Left kidney (tissue), 8 donors: Measurements from ENCODE around the gene CLEC4F. TPM values are rescaled to one million over a fixed set of nuclear protein-coding genes. Genes with fewer than 3 reads are reported as not detected.

Source experiments
- DNase-seq: peaks from one replicate; pipeline ENCODE4 v3.0.0-alpha.2; 2013
- long read RNA-seq, 8 donors: transcript quantifications; one replicate each; lab custom pipeline, GENCODE V29; 2026
- polyA plus RNA-seq: library from polyadenylated mRNA; unstranded; fragments of 120-200 nt; gene quantifications from one replicate; pipeline ENCODE4 v1.2.1, GENCODE V29; 2013; ENCODE audit not compliant: insufficient read length

The CLEC4F gene, protein sequence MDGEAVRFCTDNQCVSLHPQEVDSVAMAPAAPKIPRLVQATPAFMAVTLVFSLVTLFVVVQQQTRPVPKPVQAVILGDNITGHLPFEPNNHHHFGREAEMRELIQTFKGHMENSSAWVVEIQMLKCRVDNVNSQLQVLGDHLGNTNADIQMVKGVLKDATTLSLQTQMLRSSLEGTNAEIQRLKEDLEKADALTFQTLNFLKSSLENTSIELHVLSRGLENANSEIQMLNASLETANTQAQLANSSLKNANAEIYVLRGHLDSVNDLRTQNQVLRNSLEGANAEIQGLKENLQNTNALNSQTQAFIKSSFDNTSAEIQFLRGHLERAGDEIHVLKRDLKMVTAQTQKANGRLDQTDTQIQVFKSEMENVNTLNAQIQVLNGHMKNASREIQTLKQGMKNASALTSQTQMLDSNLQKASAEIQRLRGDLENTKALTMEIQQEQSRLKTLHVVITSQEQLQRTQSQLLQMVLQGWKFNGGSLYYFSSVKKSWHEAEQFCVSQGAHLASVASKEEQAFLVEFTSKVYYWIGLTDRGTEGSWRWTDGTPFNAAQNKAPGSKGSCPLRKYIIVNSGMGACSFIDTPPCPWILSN
- polyA plus RNA-seq = 0.12 TPM
- long read RNA-seq, donor 1 = 0 reads
- long read RNA-seq, donor 2 = 0 reads
- long read RNA-seq, donor 3 = 0 reads
- long read RNA-seq, donor 4 = 0 reads
- long read RNA-seq, donor 5 = 0 reads
- long read RNA-seq, donor 6 = 0 reads
- long read RNA-seq, donor 7 = 0 reads
- long read RNA-seq, donor 8 = 0 reads

DNA sequence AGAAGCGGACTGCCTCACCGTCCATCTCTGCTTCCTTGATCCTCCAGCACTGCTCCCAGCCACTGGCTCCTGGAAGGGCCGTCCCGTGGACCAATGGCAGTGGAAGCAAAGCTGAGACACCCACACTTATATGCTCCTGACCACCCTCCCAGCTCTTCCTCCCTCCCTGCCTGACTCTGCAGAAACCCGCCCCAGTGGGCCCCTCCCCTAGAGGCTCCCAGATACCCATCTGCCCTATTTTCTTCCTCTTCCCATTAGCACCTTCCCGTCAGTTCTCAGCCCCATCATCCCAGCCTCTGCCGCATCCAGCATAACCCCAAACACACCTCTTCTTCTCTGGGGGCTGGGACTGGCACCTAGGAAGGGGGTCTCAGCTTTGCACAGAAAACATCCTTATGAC lies at the start of gene CLEC4F:
Gene CLEC4F, minus strand, starts transcription at position 101 of the 400 bp plus-strand sequence. Its CDS starts 76 bp downstream, at position 25.
- DNase-seq = no peak

GRCh38 chr2:70868970-70869369 lies 48.6 kb upstream of the CLEC4F start:
- DNase-seq = no peak

DNA sequence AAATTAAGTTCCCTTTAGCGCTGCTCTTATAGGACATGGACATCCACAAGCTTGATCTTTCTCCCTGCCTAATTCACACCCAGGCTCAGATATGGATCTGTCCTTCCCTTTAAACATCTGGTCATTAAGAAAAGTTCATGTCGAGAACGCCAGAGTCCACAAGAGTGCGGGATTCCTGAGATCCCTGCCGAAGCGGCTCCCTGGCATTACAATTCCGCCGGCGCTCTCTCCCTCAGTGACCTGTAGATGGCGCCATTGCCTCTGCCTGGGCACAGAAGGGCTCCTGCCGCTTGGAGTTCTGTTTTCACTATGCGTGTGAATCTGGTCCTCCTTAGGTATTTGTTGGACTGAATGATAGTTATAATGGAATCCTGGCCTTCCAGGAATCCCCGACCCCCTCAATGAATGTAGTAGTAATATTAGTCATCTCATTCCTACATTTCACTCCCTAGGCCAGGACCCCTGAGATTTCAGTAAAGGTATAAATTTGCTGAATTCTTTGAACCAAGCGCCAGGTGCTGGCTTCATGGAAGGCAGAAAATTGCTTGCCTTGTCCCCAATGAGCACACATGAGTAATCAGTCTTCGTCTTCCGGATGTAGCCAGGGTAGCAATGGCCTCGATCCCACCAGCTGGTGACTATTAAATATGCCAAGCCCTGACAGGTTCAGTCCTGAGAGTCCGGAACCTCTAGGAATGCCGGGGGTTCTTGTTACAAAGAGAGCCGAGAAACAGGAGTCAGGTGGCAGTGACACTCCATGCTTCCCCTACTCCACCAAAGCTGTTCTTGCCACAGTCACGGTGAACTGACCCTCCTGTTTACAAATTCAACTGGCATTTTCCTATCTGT lies 41.6 kb upstream of the CLEC4F start:
- peak; percentile 85 for DNase-seq

DNA sequence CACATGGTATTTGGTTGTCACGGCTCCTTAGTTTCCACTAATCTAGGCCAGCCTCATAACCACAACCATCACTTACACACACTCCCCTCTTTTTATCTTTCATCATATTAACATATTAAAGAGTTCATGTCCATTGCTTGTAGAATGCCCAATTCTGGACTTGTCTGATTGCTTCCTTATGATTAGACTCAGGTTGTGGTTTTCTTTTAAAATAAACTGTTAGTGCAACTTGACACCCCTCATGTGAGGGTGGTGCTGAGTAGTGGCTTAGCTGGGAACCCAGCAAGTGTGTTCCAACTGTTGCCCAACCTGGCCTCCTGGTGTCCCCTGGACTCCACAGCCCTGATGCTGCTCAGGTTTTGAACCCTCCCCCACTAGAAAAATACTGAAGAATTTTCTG lies 35.3 kb upstream of the CLEC4F start:
- DNase-seq = no peak

DNA sequence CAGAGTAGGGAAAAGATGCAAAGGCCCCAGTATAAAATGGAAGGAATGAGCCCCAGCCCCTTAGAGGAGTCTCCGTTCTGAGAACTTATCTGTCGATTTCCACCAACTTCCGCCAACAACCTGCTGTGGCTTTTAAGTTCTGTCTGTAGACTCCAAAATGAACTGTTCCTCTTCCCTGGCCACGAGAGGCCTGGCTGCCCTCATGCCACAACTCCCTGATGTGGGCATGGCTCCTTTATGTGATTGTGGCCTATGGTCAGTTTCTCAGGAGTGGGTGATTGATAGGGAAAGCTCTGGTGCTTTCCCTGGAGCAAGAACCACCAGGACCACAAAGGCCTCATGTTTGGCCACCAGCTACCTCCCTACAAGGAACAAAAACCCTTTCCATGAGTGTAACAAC lies 34.0 kb upstream of the CLEC4F start:
- no peak for DNase-seq

GRCh38 chr2:70852824-70853223 lies 32.4 kb upstream of the CLEC4F start:
- DNase-seq = no peak

GRCh38 chr2:70851704-70852103 lies 31.3 kb upstream of the CLEC4F start:
- DNase-seq = no peak

DNA sequence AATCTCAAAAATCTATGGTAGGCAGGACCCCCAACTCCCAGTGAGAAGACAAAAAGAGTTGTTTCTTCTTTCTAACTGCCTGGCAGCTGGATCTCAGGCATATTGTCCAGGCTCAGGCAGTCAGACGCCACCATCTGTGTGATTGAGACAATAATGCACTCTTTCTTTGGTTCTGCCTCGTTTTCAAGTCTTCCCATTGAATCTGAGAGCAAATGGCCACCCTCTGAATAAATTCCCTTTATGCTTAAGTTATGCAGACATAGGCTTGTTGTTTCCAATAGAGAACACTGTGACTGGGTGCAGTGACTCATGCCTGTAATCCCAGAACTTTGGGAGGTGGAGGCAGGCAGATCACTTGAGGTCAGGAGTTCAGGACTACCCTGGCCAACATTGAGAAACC lies 30.5 kb upstream of the CLEC4F start:
- DNase-seq = no peak

GRCh38 chr2:70842401-70842800 lies 22.0 kb upstream of the CLEC4F start:
- no peak for DNase-seq

GRCh38 chr2:70837980-70838925 lies 17.9 kb upstream of the CLEC4F start:
- DNase-seq = no peak

GRCh38 chr2:70835643-70836042 lies 15.2 kb upstream of the CLEC4F start, which contains the start of gene CD207:
CD207 (minus strand) TSS chr2:70835816; CDS start chr2:70835776, 40 bp downstream.
- DNase-seq = no peak

DNA sequence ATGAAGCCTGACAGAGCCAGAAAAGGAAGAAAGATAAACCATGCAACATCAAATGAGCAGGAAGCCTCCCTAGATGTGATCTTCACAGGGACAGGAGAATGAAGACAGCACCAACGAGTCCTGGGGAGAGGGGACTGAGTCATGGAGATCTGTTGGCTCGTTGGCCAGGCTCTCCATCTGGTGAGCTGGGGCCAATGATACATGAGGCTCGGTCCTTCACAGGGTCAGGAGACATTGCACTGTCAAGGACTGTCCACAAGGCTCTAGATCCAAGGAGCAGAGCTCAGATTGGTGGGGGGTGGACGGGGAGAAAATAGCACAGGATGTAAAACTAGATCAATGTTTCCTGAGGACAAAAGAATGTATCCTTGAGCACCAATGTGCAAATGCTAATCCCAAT lies 14.5 kb upstream of the CLEC4F start:
- no peak for DNase-seq

GRCh38 chr2:70834106-70834505 lies 13.7 kb upstream of the CLEC4F start:
- DNase-seq = no peak

DNA sequence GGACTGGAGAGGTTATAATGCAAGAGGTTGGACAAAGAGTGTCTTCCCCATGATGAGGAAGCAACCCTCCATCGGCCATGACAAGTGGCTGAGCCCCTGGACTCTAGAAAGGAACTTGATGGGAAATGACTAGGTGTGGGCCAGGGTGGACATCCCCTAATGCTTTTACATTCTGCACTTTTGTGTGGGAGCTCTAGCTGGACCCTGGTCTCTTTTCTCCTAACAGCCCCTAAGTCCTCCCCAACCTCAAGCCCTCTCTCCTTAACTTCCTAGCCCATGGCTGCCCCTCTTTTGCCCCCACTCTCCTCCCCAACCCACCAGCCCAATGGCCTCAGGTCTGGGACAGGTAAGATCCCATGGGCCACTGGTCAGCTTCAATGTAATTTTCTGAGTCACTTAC lies 12.8 kb upstream of the CLEC4F start:
- no peak for DNase-seq

GRCh38 chr2:70832386-70832785 lies 12.0 kb upstream of the CLEC4F start:
- no peak for DNase-seq

DNA sequence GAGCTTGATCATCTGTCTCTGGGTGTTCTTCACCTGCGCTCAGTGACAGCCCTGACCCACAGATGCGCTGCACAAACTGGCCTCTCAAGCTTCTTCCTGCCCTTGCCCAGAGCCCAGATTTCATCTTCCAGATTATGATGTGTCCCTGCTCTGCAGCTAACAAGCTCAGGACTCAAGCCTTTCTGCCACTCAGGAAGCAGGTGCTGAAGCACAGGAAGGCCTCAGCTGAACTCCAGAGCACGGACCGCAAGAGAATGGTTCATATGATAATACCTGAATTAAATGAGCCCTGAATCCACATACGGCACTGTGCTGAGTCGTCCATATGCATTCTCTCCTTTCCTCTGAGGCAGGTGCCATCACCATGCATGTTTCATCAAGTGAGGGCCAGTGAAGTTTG lies 11.5 kb upstream of the CLEC4F start:
- no peak for DNase-seq

- DNase-seq = no peak
These were observed 10.0 kb upstream of the CLEC4F start for GRCh38 chr2:70830366-70830765.

- DNase-seq = no peak
These were observed 9.5 kb upstream of the CLEC4F start for GRCh38 chr2:70829916-70830315.

DNA sequence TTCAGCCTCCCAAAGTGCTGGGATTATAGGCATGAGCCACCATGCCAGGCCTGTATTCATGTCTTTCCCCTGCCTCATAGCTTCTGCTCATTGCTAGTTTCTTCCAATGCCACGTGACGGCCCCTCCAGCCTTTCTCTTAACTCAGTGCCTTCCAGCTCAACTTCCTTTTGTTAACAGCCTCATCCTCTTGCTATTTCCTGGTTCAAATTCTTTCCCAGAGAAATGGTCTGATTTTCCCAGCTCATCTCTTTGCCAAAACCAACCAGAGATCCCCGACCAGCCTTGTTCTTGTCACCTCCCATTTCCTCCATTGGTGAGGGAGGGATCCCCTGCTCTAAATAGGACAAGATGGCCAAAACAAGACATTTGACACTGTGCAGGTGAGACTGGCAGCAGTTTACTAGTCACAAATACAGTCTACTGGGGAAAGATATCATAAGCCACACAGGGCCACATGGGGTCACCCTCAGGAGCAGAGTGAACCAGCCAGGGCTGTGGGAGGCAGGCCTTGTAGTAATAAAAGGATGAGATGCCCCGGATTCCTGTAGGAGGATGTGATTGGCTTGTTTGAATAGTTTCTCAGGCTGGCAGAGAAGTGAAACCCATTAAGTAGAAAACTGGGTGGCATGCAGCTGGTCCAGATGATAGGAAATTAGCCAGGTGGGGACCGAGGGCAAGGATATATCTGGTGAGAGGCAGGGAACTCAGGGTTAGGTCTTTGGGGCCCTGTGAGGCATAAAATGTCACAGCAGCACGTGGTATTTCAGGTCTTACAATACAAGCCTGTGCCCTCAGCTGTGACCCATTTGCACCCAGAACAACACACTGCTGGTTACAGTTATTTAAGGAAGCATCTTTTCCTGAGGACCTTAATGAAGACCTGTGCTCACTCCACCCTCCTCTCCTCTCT lies 8.8 kb upstream of the CLEC4F start:
- DNase-seq = no peak

- no peak for DNase-seq
These were observed 7.7 kb upstream of the CLEC4F start for GRCh38 chr2:70828115-70828514.
